RKO (cell line): ENCODE results near the gene CST9.
"Not testable (repeated sequence)": the region's sequence is repeated elsewhere in the genome, so short reads cannot be mapped to it uniquely, and the experiment has no call there.

ENCODE experiments used
- DNase-seq: peaks from one replicate; pipeline ENCODE4 v3.0.0-alpha.2; 2016; ENCODE audit warnings: low spot score

Gene CST9

DNA sequence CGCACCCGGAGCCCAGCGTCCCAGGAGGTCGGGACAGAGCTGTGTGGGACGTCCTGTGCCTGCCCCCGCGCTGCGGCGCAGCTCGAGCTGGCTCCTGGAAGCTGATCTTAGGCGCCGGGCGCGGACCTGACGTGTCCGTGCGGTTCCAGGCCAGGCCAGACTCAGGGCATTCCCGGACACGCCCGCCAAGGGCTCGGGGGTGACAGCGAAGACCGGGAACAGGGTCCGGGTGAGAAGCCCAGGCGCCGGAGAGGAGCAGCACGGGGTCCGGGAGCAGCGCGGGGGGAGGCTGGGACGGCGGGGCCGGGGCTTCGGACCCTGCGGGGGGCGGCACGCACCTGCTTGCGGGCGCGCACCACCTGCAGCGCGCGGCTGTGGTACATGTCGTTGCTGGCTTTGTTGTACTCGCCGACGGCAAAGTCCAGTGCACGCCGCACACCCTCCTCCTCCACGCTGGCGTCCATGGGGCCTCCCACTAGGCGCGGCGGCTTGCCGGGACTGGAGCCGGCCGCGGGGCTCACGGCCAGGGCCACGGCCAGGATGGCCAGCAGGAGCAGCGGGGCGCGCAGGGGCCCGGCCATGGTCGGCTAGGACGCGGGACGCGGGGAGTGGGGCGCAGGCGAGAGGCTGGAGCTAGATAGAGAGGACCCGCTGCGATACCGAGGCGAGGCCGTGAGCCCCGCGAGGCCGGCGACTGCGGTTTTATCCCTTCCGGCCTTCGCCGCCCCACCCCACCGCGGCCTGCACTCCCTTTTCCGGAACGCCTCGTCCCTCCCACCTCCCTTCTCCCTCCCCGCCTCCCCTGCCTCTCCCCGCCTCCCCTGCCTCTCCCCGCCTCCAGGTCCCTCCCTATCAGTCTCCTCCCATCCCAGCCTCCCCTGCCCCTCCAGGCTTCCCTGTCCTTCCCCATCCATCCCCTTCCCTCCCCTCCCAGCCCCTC, 31.8 kb upstream of the CST9 start, which contains the start of gene CST3:
CST3 (minus strand) TSS at position 674 of the 940 bp plus-strand sequence; CDS start at position 581, 93 bp downstream.
- peak; percentile 89 for DNase-seq

DNA sequence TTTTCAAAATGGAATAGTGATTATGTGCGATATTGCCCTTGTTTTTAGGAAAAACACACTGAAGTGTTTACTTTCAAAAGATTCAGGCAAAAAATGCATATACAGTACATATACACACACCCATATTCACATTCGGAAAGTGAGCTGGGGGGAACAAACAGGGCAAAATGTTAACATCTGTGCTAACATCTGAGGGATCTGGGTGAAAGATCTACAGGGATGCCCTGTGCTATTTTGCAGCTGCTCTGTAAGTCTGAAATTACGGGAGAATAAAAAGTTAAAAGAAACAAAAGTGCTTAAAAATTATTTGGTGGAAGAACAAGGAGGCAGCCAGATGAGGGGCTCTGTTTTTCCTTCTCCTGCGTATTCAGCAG, 31.2 kb upstream of the CST9 start:
- DNase-seq: no peak

DNA sequence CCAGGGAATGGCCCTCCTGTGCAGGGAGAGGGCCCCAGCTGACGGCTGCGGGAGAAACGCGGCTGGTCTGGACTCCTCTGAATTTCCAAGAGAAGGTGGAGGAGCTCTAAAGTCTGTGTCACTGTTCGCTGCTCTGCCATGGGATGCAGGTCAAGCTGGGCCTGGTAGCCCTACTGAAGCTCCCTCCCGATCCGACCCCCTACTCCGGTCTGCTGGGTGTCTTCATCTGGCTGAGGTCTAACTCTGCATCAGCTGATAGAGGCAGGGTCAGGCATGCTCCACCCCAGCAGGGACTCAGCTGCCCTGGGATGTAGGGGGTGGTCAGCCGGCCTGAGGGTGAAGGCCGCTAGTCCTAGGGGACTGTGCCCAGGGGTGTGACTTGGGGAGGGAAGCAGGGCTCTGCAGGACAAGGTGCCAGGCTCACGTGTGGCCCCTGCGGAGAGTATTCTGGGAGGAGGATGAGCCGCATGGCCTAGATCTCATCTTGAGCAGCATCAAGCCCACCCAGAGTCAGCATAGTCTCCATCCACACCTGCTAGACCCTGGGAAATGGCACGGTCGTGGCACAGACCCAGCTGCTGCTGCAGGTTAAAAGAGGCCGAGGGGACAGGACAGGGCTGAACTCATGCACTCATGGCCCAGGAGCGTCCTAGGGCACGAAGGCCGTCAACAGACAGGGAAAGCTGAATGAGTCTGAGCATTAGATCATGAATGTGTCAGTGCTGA, 30.6 kb upstream of the CST9 start:
- peak; percentile 77 for DNase-seq

DNA sequence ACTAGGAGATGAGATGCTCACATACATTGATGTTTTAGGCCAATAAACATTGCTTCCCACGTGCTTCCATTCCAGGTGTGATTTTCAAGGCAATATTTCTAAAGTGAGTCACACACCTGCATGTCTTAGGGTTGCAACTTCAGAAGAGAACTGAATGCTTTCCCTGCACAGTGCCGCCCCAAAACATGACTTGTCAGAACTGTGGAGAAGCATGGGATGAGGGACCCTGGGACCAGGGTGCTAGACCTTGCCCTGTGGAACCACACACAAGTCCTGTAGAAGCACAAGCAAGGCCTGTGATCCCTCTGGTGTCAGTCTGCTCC, 30.0 kb upstream of the CST9 start:
- not testable (repeated sequence) for DNase-seq

DNA sequence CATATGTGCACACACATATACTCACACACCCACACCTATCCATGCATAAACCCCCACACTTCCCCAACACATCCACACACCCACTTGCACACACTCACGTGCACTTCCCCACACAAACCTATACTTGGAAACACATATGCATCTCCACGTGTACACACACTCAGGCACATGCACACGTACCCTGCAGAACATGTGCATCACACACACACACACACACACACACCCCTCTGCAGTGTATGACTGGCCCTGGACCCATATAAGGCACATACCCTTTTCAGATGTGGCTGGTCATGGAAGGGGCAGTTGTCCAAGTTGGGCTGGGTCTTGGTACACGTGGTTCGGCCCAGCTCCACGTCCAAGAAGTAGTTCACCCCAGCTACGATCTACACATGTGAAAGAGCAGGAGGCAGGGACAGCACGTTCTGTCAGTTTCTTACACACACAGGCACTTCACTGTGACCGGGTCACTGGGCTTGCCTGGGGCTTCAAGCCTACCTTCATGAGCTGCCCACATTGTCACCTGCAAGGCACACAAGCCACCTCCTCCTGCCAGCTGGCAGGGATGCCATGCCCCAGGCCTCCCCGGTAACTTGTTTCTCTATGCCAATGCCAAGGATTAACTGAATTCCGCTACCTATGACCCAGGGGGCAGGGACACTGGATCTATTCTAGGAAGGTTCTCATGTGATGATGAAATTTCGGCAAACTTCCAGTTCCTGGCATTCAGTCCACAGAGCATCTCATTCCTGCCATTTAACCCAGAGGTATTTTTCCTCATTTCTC, 29.5 kb upstream of the CST9 start:
- no peak for DNase-seq

DNA sequence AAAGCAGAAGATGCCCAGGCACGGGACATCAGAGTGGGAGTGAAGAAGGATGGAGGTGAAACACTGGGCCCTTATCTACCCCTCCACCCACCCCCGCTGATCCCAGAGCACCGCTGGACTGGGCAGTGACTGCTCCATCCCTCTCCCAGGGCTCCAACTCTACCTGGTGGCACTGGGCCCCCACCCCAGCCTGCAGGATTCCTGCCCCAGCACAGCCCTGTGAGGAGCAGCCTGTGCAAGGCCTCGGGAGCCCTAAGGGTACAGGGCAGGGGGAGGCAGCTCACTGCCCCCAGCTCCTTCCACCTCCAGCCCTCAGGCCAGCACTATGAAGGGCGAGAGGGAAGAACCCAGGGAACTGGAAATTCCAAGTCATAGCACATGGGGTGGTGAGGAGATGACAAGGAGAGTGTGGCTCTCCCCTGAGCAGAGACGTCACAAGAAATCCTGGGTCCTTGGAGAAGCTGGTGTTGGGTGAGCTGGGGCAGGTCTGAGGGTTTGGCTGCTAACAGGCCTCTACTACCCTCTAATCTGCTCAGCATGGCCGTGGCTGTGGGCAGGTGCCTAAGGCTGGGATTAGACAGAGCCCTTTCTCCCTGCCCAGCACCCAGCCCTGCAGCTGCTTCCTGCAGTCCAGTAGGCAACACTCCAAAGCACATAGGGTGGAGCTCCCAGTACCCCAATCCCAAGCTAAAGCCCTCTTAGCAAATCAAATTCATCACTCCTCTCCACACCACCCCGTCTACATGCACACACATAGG, 28.5 kb upstream of the CST9 start:
- no peak for DNase-seq

DNA sequence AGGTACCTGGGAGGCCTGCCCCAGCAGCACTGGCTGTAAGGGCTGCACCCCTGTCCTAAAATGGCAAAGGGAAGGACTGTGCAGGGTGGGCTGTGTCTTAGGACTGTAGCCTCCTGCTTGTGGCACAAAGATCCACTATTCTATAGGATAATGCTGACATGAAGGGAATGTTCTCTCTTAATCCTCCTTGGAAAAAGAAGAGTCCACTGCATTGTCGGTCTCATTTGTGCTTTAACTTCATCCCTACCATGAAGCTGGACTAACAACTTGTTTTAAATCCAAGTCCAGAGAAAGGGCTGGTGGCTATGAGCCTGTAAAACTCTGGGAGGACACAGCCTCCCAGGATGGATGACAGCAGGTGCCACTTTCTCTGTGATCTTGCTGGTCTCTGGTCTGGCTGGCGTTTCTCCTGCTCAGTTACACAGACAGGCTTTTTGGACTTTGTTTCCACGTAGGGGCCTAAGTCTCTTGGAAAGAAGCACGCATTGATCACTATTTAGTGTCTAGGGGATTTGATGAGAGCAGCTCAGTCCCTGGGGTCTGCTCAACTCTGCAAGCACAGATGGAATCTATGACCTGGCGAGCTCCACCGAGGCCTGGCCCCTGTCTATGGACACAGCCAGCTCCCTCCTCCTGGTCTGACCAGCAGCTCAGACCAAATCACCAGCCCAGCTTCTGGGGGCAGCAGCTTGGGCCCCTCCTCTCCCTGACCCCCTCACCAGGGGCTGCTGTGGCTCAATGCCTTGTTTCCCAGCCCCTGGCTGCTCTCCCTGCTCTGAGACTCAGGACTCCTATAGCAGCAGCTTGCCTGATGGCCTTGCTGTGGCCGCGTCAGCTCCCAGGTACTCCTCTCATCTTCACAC, 27.2 kb upstream of the CST9 start:
- no peak for DNase-seq

DNA sequence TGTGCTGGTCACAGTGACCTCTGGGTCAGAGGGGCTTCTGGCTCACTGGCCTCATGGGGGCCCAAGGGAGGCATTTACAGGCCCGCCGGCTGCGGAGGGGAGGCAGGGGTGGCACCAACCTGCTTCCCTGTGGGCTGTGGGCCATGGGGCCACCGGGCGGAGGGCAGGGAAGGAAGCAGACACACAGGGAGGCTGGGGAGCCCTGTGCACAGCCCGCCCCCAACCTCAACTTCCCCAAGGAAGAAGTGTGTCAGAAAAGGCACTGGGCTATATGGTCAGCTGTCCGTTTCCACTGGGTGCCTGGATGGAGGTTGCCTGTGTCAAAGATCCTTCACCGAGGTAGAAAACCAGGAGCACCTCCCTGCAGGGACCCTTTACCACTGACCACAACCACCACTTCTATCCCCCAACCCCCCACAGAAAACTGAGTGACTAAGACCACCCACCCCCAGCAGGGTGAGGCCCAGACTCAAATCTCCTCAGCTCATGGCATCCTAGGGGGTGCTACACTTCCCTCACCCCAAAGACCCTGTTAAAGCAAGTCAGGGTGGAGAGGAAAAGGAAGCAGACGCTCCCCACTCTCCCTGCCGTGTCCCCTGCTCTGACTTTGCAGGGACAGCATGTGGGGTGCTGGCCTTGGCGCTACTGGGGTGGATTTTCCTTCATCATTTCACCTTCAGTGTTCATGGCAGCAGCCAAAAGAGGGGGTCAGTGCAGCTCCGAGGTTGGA, 26.4 kb upstream of the CST9 start:
- DNase-seq: no peak

DNA sequence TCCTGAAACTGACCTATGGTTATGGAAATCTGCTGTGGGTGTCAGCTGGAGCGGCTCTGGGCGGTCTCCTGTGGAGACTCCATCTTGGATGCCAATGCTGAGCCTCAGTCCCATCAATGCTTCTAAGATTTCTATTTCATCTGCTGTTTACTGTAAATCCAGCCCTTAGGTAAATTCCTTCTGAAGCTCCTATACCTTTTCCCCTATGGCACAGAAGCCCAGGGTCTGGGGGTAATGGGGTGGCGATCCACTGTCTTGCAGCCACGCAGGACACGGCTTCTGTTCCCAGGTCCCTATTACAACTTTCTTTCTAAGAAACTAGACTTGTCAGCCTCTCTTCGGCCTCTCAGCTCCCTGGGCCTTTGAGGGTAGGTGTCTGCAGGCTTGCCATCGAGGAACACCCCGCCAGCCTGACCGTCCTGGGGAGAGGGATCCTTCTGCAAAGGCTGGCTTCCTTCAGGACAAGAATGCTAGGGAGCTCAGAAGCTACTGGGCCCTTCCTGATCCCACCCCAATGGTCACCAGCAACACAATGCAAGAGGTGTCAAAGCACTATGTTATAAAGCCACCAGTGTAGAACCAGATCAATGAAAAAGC, 25.6 kb upstream of the CST9 start:
- DNase-seq: no peak

DNA sequence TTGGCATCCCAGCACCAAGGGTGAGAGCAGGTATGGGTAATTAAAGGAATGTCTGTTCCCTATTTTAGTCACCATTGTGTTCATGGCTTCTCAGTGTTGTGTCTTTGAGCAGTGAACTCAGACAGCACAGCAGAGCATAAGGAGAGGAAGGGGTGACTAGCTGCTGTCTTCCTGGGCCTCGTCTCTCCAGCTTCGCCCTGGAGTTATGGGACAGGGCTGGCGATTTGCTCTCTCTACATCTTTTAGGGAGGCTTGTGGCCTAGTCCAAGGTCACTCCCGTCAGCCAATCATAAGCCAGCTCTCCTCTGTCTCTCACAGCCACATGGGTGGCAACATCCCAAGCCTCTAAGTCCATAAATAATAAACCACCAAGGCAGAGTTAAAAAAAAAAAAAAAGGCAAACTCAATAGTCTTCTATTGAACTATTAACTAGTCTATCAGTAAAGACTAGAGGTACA, 24.7 kb upstream of the CST9 start:
- DNase-seq: no peak

DNA sequence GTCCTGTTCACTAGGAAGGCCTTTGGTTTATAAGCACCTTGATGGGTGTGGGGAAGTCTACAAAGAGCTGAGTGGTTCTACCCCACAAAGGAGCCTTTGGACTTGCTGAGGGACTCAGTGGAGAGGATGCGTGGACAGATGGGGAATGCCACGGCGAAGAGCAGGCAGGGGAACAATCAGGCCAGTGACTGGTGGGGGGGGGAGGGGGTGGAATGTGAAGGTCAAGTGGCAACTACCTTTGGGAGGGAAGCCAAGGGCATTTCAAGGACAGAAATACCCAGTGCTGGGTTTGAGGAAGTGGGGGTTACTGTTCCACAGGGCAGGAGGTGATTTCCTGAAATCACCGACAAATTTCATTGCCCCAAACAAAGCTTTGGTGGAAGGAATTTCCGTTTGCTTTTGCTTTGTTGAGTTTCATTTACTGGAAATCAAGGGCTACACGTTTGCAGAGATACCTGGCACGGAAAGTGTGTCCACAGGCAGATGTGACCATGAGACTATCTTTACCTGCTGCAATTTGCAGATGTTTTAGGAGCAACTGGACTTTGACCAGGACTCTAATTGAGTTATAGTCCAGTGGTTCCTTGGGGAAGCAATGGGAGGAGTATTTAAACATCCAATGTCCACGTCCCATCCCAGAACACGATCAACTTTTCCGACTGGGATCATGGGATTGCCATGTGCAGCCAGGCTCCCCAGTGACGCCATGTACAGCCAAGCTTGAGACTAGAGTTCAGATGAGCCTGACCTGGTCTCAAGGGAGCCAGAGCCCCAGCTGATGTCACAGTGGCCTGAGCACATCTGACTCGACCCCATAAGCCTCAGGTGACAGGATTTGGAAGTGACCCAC, 24.1 kb upstream of the CST9 start:
- no peak for DNase-seq

DNA sequence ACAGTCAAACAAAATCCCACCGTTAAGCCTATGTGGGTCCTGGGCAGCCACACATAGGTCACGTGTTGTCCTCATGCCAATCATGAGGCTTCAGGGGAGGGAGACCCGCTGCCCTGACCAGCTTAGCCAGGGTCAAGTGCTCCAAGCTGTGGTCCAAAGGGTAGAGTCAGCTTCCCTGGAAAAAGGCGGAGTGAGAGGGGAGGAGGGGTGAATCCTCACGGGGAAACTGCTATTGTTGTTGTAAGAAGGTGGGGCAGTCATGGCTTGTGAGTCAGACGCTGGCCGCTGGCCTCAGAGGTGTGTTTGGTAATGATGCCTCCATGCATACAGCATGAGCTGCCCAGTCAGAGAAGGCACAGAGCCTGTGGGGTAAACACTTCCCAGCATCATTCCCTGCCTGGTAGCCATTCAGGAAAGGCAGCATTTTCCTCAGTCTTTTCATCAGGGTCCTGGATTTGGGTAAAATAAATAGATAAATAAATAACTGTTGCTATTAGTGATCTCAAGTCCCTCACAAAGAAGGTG, 23.4 kb upstream of the CST9 start:
- DNase-seq: no peak

DNA sequence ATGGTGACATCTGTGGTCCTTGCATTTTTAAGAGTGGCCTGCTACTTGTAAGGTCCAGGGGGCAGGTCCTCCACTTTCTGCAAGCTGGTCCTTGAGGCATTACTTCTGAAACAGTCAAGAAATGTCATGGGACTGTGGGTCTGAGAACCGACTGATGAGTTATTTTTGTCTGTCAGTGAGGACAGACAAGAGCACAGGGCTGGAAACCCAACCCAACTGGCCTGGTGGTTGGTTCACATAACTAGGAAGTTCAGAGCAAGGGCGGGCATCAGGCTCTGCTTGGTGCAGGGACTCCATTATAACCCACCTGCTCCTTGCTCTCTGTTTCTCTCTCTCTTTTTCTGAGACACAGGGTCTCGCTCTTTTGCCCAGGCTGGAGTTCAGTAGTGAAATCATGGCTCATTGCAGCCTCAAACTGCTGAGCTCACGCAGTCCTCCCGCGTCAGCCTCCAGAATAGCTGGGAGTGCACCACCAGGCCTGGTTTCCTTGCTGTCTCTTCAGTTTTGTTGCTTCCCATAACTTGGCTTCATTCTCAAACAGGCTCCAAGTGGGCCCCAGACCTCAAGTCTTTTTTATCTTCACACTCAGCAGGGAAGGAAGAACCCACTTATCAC, 22.8 kb upstream of the CST9 start:
- DNase-seq: no peak

DNA sequence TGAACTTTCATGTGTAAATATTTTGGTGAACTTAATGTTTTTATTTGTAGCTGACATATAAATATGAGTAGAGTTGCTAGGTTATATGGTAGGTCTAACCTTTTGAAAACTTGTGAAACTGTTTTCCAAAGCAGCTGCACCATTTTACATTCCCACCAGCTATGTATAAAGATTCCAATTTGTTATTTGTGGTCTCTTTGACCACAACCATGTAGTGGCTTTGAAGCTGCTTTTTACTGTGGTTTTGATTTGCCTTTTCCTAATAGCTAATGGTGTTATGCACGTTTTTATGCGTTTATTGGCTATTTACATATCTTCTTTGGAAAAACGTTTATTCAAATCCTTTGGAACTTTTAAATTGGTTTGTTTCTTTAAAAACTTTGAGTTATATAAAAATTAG, 21.8 kb upstream of the CST9 start:
- no peak for DNase-seq

DNA sequence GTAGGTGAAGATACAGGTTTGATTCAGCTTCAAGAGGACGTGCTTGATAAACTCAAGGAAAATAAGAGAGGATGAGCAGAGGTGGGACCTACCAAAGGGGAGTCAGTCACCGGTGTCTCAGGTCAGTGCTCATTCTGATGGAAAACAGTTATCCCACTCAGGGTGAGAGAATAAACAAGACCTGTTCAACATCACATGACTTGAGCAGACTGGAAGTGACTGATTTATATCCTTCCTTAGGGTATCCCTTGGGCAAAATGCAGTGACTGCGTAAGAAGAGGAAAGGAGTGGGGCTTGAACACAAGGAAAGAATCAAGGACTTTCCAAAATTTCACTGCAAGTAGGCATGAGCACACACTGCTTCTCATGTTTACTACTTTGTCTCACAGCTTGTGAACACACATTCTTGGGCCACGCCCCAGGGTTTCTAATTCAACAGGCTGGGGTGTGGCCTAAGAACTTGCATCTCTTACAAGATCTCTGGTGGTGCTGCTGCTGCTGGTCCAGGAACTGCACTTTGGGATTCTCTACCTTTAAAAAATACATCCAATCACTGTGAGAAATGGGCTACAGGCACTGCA, 20.4 kb upstream of the CST9 start:
- no peak for DNase-seq

DNA sequence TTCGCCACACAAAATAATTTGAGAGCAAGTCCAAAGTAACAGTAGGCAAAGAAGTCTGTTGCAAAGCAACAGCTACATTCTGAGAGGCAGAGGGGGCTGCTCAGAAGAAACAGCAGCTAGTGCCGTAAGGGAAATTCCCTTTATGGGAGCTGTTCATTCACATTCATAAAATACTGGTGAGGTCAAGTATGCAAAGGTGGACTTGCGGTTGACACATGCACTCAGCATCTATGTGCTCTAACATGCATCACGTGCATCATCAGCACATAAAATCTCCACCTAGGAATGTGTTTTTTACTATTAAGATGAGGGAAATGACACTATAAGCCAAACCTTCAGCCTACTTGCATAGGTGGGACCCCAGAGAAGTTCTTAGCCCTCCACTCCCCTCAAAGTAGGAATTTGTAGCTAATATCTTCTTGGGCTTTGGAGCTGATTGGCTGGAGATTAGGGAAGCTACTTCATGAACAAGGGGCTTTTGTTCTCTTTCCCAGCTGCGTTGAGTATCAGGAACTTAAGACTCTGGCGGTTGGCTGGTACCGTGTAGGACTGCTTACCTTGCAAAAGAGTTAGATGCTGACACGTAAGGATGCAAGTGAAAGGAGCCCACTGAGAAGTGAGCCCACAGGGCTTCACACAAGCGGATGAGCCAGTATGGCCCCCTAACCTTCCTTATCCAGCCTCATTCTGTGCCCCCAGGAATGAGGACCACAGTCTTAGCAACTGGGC, 19.7 kb upstream of the CST9 start:
- DNase-seq: no peak

DNA sequence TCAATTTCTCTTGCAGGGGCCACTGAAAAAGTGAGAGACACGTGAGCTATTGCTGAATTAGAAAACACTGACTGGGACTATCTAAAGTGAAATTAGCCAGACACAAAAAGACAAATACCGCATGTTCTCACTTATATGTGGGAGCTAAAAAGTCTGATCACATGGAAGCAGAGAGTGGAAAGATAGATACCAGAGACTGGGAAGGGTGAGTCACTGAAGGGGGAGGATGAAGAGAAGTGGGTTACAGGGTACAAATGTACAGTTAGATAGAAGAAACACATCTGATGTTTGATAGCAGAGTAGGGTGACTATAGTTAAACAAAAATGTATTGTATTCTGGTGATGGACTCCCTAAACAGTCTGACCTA, 18.6 kb upstream of the CST9 start:
- DNase-seq: no peak
